Transverse colon (tissue), 4 donors: ENCODE measurements around the gene AFF1.

Source experiments
- POLR2AphosphoS5 ChIP-seq, 3 donors: sonication (generic); formaldehyde crosslinking; IDR thresholded peaks; one replicate each; pipeline ENCODE4 v1.6.1; 2016; ENCODE audit warnings: antibody characterized with exemption in 3 of 3
- TF ChIP-seq, protein P1 (sequence below), 5 experiments: fragments of 200-600 bp in 3 of 5; fragments of 450-650 bp in 2 of 5; sonication (generic) in 3 of 5; IDR thresholded peaks; 1 replicate in 2 of 5; 2 replicates in 3 of 5; pipeline ENCODE4 v1.5.1; 2016 to 2017; ENCODE audit warnings: antibody characterized with exemption in 5 of 5, inconsistent platforms in 3 of 5, mild to moderate bottlenecking in 2 of 5, moderate library complexity in 1 of 5

- TF ChIP-seq, protein P1, sequence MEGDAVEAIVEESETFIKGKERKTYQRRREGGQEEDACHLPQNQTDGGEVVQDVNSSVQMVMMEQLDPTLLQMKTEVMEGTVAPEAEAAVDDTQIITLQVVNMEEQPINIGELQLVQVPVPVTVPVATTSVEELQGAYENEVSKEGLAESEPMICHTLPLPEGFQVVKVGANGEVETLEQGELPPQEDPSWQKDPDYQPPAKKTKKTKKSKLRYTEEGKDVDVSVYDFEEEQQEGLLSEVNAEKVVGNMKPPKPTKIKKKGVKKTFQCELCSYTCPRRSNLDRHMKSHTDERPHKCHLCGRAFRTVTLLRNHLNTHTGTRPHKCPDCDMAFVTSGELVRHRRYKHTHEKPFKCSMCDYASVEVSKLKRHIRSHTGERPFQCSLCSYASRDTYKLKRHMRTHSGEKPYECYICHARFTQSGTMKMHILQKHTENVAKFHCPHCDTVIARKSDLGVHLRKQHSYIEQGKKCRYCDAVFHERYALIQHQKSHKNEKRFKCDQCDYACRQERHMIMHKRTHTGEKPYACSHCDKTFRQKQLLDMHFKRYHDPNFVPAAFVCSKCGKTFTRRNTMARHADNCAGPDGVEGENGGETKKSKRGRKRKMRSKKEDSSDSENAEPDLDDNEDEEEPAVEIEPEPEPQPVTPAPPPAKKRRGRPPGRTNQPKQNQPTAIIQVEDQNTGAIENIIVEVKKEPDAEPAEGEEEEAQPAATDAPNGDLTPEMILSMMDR (IDR thresholded peaks at IDR 0.05), result no peak
- no peak for TF ChIP-seq POLR2AphosphoS5 (IDR thresholded peaks at IDR 0.05)
Observed at GRCh38 chr4:86991994-86992393, 57.2 kb downstream of the AFF1 start.
